Ovary (tissue), 3 donors: ENCODE data around the gene MSH2.

Experiments
- EP300 ChIP-seq: sonication (generic); formaldehyde crosslinking; IDR thresholded peaks from one replicate; pipeline ENCODE4 v1.6.1; 2017; ENCODE audit warnings: antibody characterized with exemption
- POLR2A ChIP-seq: fragments of 450-650 bp; IDR thresholded peaks from one replicate; pipeline ENCODE4 v1.6.1; 2017; ENCODE audit warnings: antibody characterized with exemption, mild to moderate bottlenecking, moderate library complexity
- TF ChIP-seq, protein P1 (sequence below), 3 donors: fragments of 450-650 bp in 2 of 3; fragments of 200-600 bp in 1 of 3; IDR thresholded peaks; one replicate each; pipeline versions ENCODE4 v1.5.1 to v1.8.0; 2016 to 2022; ENCODE audit warnings: antibody characterized with exemption in 3 of 3, mild to moderate bottlenecking in 1 of 3
- donor health status: DM: no; HTN: no; CAD: no.

DNA sequence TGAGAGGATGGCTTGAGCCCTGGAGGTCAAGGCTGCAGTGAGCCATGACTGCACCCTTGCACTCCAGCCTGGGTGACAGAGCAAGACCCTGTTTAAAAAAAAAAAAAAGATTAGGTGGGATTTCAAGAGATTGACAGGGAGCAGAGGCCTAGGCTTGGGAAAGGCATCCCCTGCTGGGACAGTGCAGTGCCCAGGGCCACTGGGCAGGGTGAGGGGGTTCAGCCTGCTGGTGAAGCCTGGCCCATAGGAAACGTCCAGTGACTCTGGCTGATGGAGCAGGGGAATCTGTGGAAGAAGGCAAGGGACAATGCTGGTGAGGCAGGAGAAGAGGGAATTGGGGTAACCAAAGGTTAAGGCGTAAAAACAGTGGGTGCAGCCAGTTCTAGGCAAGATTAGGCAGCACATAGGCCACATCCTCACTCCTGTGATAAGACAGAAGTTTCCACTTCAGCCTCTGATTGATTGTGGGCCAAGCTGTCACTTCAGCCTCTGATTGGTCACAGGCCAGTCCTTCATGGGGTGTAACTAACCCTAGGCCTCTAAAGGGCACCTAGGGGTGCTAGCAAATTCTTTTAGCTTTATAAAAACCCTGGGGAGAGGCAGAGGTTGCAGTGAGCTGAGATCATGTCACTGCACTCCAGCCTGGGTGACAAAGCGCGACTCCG lies 128.6 kb downstream of the MSH2 start:
- no peak for TF ChIP-seq POLR2A
- TF ChIP-seq, protein P1, sequence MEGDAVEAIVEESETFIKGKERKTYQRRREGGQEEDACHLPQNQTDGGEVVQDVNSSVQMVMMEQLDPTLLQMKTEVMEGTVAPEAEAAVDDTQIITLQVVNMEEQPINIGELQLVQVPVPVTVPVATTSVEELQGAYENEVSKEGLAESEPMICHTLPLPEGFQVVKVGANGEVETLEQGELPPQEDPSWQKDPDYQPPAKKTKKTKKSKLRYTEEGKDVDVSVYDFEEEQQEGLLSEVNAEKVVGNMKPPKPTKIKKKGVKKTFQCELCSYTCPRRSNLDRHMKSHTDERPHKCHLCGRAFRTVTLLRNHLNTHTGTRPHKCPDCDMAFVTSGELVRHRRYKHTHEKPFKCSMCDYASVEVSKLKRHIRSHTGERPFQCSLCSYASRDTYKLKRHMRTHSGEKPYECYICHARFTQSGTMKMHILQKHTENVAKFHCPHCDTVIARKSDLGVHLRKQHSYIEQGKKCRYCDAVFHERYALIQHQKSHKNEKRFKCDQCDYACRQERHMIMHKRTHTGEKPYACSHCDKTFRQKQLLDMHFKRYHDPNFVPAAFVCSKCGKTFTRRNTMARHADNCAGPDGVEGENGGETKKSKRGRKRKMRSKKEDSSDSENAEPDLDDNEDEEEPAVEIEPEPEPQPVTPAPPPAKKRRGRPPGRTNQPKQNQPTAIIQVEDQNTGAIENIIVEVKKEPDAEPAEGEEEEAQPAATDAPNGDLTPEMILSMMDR (IDR thresholded peaks at IDR 0.05): no peak
- TF ChIP-seq EP300: no peak
